Chondrocyte (in vitro differentiated cells): Measurements from ENCODE around the gene TREML2. TPM values are rescaled to one million over a fixed set of nuclear protein-coding genes. Genes with fewer than 3 reads are reported as not detected.

Experiments
- DNase-seq: peaks from one replicate; pipeline ENCODE4 v3.0.0; 2021; ENCODE audit warnings: mixed read lengths, low spot score
- H3K27ac Mint-ChIP-seq: one replicate; pipeline ENCODE4 v1.8.0; 2021; ENCODE audit warnings: mild to moderate bottlenecking, moderate library complexity, mixed read lengths; ENCODE audit not compliant: unreplicated experiment
- H3K27me3 Mint-ChIP-seq: 2 replicates; pipeline ENCODE4 v1.8.0; 2021; ENCODE audit warnings: low read depth, mixed read lengths
- H3K36me3 Mint-ChIP-seq: 2 replicates; pipeline ENCODE4 v1.8.0; 2021; ENCODE audit warnings: low read depth, mixed read lengths
- H3K4me1 Mint-ChIP-seq: 2 replicates; pipeline ENCODE4 v1.8.0; 2021; ENCODE audit warnings: low read depth, mild to moderate bottlenecking, mixed read lengths
- H3K4me3 Mint-ChIP-seq: one replicate; pipeline ENCODE4 v1.8.0; 2021; ENCODE audit warnings: mild to moderate bottlenecking, moderate library complexity, mixed read lengths; ENCODE audit not compliant: unreplicated experiment
- H3K9me3 Mint-ChIP-seq: 2 replicates; pipeline ENCODE4 v1.8.0; 2021; ENCODE audit warnings: low read depth, mixed read lengths
- total RNA-seq: library from RNA; stranded (reverse); gene quantifications from 3 replicates; pipeline ENCODE4 v1.2.1, GENCODE V29; 2021
- TF ChIP-seq, protein P1 (sequence below): fragments of 200-600 bp; sonication (generic); IDR thresholded peaks from 2 replicates; pipeline ENCODE4 v1.5.0; 2021; ENCODE audit warnings: antibody characterized with exemption, mild to moderate bottlenecking, moderate library complexity

Gene TREML2
- total RNA-seq, 1 donor from 2014 or later, result not detected

GRCh38 chr6:41177287-41177686 lies 23.7 kb downstream of the TREML2 start:
- TF ChIP-seq, protein P1, sequence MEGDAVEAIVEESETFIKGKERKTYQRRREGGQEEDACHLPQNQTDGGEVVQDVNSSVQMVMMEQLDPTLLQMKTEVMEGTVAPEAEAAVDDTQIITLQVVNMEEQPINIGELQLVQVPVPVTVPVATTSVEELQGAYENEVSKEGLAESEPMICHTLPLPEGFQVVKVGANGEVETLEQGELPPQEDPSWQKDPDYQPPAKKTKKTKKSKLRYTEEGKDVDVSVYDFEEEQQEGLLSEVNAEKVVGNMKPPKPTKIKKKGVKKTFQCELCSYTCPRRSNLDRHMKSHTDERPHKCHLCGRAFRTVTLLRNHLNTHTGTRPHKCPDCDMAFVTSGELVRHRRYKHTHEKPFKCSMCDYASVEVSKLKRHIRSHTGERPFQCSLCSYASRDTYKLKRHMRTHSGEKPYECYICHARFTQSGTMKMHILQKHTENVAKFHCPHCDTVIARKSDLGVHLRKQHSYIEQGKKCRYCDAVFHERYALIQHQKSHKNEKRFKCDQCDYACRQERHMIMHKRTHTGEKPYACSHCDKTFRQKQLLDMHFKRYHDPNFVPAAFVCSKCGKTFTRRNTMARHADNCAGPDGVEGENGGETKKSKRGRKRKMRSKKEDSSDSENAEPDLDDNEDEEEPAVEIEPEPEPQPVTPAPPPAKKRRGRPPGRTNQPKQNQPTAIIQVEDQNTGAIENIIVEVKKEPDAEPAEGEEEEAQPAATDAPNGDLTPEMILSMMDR, result no peak
- H3K9me3 Mint-ChIP-seq, result no peaks in the 10 kb centered on the region
- no peak overlapping the region for H3K4me3 Mint-ChIP-seq
- H3K4me1 Mint-ChIP-seq, result no peaks in the 10 kb centered on the region
- peaks cover 35% of the 10 kb centered on the region for H3K27me3 Mint-ChIP-seq
- no peak overlapping the region for H3K27ac Mint-ChIP-seq
- H3K36me3 Mint-ChIP-seq, result no peaks in the 10 kb centered on the region
- no peak for DNase-seq

- H3K4me1 Mint-ChIP-seq, result no peaks in the 10 kb centered on the region
Observed at GRCh38 chr6:41176189-41176588, 24.8 kb downstream of the TREML2 start.

DNA sequence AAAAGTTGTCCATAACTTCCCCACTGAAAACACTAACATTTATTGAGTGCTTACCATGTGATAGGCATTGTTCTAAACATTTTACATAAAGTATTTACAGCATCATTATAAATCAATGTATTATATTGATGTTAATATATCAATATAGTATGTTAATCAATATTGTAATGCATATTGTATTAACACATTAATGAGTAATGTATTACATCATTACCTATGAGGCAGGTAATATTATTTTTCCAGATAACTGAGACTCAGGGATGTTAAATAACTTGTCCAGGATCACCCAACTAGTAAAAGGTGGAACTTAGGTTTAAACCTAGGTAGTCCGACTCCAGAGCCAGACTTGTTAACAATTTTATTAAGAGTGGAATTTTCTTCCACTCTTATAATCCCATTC lies 25.9 kb downstream of the TREML2 start:
- peaks cover 44% of the 10 kb centered on the region for H3K27me3 Mint-ChIP-seq
- H3K27ac Mint-ChIP-seq, result no peak overlapping the region
- H3K36me3 Mint-ChIP-seq, result no peaks in the 10 kb centered on the region
- TF ChIP-seq, protein P1, result no peak
- no peaks in the 10 kb centered on the region for H3K4me1 Mint-ChIP-seq
- no peak overlapping the region for H3K4me3 Mint-ChIP-seq
- DNase-seq, result no peak
- no peaks in the 10 kb centered on the region for H3K9me3 Mint-ChIP-seq

More at GRCh38 chr6:41176189-41176588, 24.8 kb downstream of the TREML2 start:
- H3K36me3 Mint-ChIP-seq, result no peaks in the 10 kb centered on the region
- TF ChIP-seq, protein P1, result no peak
- H3K9me3 Mint-ChIP-seq, result no peaks in the 10 kb centered on the region
- no peak overlapping the region for H3K27ac Mint-ChIP-seq
- no peak for DNase-seq
- H3K4me3 Mint-ChIP-seq, result no peak overlapping the region
- peaks cover 38% of the 10 kb centered on the region for H3K27me3 Mint-ChIP-seq

- H3K27me3 Mint-ChIP-seq, result peaks cover 44% of the 10 kb centered on the region
- H3K27ac Mint-ChIP-seq, result no peak overlapping the region
- H3K36me3 Mint-ChIP-seq, result no peaks in the 10 kb centered on the region
- H3K4me3 Mint-ChIP-seq, result no peak overlapping the region
- no peaks in the 10 kb centered on the region for H3K9me3 Mint-ChIP-seq
- TF ChIP-seq, protein P1, result no peak
- H3K4me1 Mint-ChIP-seq, result no peaks in the 10 kb centered on the region
- DNase-seq, result no peak
Observed at GRCh38 chr6:41174610-41175009, 26.3 kb downstream of the TREML2 start.

- TF ChIP-seq, protein P1, result no peak
- Mint-ChIP-seq H3K27me3 (peaks cover 41% of the 10 kb centered on the region), H3K4me3 (no peak overlapping the region), H3K9me3 (no peaks in the 10 kb centered on the region), H3K27ac (no peak overlapping the region), H3K4me1 (no peaks in the 10 kb centered on the region), H3K36me3 (no peaks in the 10 kb centered on the region)
- DNase-seq, result no peak
Observed at GRCh38 chr6:41171908-41172307, 29.0 kb downstream of the TREML2 start.
